Skeletal muscle tissue (tissue), 4 donors: Measurements from ENCODE around the gene AIRE. TPM values are rescaled to one million over a fixed set of nuclear protein-coding genes. Genes with fewer than 3 reads are reported as not detected.

ENCODE experiments used
- H3K27ac ChIP-seq: one replicate; pipeline ENCODE4 v1.7.0; 2013; ENCODE audit warnings: mild to moderate bottlenecking, low read depth, low read length, inconsistent platforms
- H3K27me3 ChIP-seq, 3 donors: one replicate each; pipeline ENCODE4 v1.7.0; 2013; ENCODE audit warnings: low read length in 3 of 3; ENCODE audit not compliant: control insufficient read depth in 3 of 3, insufficient read depth in 3 of 3
- H3K36me3 ChIP-seq, 3 donors: one replicate each; pipeline ENCODE4 v1.7.0; 2013; ENCODE audit warnings: low read length in 3 of 3; ENCODE audit not compliant: control insufficient read depth in 3 of 3, insufficient read depth in 3 of 3
- H3K4me1 ChIP-seq, 3 donors: one replicate each; pipeline ENCODE4 v1.7.0; 2013; ENCODE audit warnings: low read length in 3 of 3, mild to moderate bottlenecking in 3 of 3; ENCODE audit not compliant: control insufficient read depth in 3 of 3, insufficient read depth in 3 of 3
- H3K4me3 ChIP-seq, 3 donors: one replicate each; pipeline ENCODE4 v1.7.0; 2013; ENCODE audit warnings: low read length in 3 of 3
- H3K9ac ChIP-seq, 3 donors: one replicate each; pipeline ENCODE4 v1.7.0; 2013; ENCODE audit warnings: low read length in 3 of 3, mild to moderate bottlenecking in 3 of 3, moderate library complexity in 2 of 3, low read depth in 1 of 3
- H3K9me3 ChIP-seq, 3 donors: one replicate each; pipeline ENCODE4 v1.7.0; 2013; ENCODE audit warnings: low read length in 3 of 3; ENCODE audit not compliant: control insufficient read depth in 3 of 3
- total RNA-seq: library from RNA; depleted of rRNA; stranded (reverse); fragments of >200 nt; gene quantifications from one replicate; pipeline ENCODE4 v1.2.3, GENCODE V29; 2014
- donor health status: Osteomylitis.

Gene AIRE
- total RNA-seq, 1 donor from 2014 or later = not detected

DNA sequence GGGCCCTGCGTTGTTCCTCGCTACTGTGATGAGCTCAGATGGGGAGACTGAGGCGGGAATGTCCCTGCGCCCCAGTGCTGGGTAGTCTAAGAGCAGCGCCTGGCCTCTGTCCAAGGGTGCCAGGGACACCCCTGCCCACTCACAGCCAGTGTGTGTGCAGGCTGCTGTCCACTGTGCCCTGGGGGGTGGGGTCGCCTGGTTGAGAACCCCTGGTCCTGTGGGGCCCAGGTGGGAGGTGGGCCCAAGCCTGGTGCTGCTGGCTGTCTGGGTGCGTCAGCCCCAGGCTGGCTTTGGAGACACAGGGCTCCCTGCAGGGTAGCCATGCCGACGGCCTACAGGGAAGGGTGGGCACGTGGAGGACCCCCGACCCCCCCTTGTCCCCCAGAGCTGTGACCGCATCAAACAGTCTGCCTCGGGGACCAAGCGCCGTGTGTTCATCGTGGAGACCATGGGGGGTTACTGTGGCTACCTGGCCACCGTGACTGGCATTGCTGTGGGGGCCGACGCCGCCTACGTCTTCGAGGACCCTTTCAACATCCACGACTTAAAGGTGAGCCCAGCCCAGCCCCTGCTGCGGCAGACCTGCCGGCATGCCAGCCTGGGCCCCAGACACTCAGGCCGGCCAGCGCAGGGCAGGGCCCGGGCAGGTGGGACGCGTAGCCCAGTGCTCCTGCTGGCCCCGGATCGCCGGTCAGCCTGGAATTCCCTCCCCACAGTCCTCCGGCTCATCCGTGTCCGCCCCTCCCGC, 38.6 kb downstream of the AIRE start:
- peaks cover 4 to 21% (median 13%) of the 10 kb centered on the region in 3 donors for H3K36me3 ChIP-seq
- H3K4me3 ChIP-seq = peak overlapping the region in 1 of 3 donors; percentile 85
- no peaks in the 10 kb centered on the region for H3K9me3 ChIP-seq
- peak overlapping the region in 2 of 3 donors; percentile 4 to 89 for H3K9ac ChIP-seq
- H3K27ac ChIP-seq = no peak overlapping the region
- H3K27me3 ChIP-seq = no peaks in the 10 kb centered on the region
- H3K4me1 ChIP-seq = peaks cover 0 to 11% (median 0%) of the 10 kb centered on the region in 3 donors

GRCh38 chr21:44324854-44325107, 39.1 kb downstream of the AIRE start:
- H3K27ac ChIP-seq = no peak overlapping the region
- peak overlapping the region in 1 of 3 donors; percentile 85 for H3K4me3 ChIP-seq
- no peaks in the 10 kb centered on the region for H3K27me3 ChIP-seq
- peaks cover 0 to 11% (median 0%) of the 10 kb centered on the region in 3 donors for H3K4me1 ChIP-seq
- peaks cover 4 to 21% (median 8%) of the 10 kb centered on the region in 3 donors for H3K36me3 ChIP-seq
- H3K9me3 ChIP-seq = no peaks in the 10 kb centered on the region
- H3K9ac ChIP-seq = peak overlapping the region in 1 of 3 donors; percentile 89

DNA sequence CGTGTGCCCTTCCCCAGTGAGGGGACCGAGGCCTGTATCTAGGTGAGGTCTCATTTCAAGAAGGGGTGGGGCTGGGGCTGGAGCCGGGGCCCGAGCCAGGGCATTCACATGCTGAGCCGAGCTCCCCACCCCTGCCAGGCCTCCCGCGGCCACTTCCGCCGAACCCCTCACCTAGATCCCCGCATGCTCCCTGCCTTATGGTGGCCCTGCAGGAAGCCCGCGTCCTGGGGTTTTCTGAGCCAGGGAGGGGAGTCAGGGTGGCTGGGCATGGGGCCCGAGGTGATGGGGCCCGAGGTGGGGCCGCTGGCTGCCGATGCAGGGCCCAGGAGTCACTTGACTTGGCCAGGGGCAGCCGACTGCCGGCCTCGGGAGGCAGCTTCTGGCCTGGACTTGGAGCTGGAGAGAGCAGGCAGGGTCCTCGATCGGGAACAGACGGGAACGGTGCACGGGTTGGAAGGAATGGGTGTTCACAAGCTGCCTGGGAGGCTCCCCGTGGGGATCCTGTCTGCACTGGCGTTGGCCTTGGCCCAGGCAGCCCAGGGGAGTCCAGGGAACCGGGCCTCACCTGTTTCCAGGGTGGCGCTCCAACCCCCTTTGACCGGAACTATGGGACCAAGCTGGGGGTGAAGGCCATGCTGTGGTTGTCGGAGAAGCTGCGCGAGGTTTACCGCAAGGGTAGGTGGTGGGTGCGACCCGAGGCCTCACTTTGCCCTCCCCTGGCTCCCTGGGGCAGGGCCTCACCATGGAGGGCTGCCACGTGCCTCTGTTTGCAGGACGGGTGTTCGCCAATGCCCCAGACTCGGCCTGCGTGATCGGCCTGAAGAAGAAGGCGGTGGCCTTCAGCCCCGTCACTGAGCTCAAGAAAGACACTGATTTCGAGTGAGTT, 40.0 kb downstream of the AIRE start:
- Histone ChIP-seq H3K9me3 (no peaks in the 10 kb centered on the region), H3K27ac (no peak overlapping the region), H3K36me3 (peaks cover 4 to 21% (median 6%) of the 10 kb centered on the region in 3 donors), H3K27me3 (no peaks in the 10 kb centered on the region), H3K9ac (no peak overlapping the region), H3K4me1 (peaks cover 0 to 11% (median 0%) of the 10 kb centered on the region in 3 donors), H3K4me3 (no peak overlapping the region)

GRCh38 chr21:44326272-44326647, 40.6 kb downstream of the AIRE start:
- no peak overlapping the region for H3K4me3 ChIP-seq
- H3K9me3 ChIP-seq = no peaks in the 10 kb centered on the region
- H3K4me1 ChIP-seq = peaks cover 0 to 12% (median 0%) of the 10 kb centered on the region in 3 donors
- peaks cover 4 to 21% (median 6%) of the 10 kb centered on the region in 3 donors for H3K36me3 ChIP-seq
- no peak overlapping the region for H3K27ac ChIP-seq
- no peaks in the 10 kb centered on the region for H3K27me3 ChIP-seq
- no peak overlapping the region for H3K9ac ChIP-seq

- Histone ChIP-seq H3K27me3 (no peaks in the 10 kb centered on the region), H3K4me1 (peaks cover 0 to 14% (median 0%) of the 10 kb centered on the region in 3 donors), H3K36me3 (peaks cover 3 to 21% (median 6%) of the 10 kb centered on the region in 3 donors), H3K4me3 (no peak overlapping the region), H3K27ac (no peak overlapping the region), H3K9ac (no peak overlapping the region), H3K9me3 (no peaks in the 10 kb centered on the region)
Observed at GRCh38 chr21:44326716-44327602, 41.3 kb downstream of the AIRE start.

GRCh38 chr21:44327603-44327974, 41.9 kb downstream of the AIRE start:
- H3K27ac ChIP-seq = no peak overlapping the region
- H3K4me3 ChIP-seq = no peak overlapping the region
- H3K4me1 ChIP-seq = peaks cover 0 to 15% (median 0%) of the 10 kb centered on the region in 3 donors
- peaks cover 4 to 21% (median 6%) of the 10 kb centered on the region in 3 donors for H3K36me3 ChIP-seq
- no peak overlapping the region for H3K9ac ChIP-seq
- no peaks in the 10 kb centered on the region for H3K27me3 ChIP-seq
- no peaks in the 10 kb centered on the region for H3K9me3 ChIP-seq

GRCh38 chr21:44328242-44328895, 42.7 kb downstream of the AIRE start:
- Histone ChIP-seq H3K27ac (no peak overlapping the region), H3K4me3 (no peak overlapping the region), H3K27me3 (no peaks in the 10 kb centered on the region), H3K36me3 (peaks cover 4 to 21% (median 7%) of the 10 kb centered on the region in 3 donors), H3K4me1 (peaks cover 0 to 10% (median 0%) of the 10 kb centered on the region in 3 donors), H3K9me3 (no peaks in the 10 kb centered on the region), H3K9ac (no peak overlapping the region)

DNA sequence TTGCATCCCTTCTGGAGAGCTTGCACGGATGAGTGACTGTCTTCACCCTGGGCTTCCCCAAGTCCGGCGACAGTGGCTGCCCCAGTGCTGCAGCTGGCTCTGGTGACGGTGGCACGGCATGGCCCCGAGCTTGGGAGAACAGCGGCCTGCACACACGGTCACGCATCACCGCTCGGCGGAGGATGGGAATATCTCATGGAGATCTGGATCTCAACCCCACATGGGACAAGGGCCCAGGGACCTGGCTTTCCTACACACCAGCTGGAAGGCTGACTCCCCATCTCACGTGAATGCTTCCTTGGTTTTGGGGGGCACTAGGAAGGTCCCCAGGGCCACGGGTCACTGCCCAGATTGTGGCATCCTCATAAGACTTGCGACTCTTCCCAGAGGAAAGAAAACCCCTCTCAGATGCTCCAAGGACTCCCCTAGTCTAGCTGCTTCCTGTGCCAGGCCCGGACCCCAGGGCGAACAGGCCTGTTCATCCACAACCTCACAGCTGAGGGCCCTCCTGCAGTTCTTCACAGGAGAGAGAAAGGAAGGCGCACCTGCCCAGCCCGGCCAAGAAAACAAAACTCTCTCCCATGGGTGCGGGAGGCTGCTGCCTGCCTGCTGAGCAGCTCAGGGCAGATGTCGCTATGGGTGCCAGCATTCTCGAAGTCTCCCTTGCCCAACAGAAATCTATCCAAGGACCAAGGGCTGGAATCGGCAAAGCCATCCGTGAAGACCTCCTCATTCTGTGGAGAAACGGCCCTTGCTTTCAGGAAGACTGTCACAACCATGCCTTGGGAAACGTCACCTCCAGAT, 43.6 kb downstream of the AIRE start:
- H3K9me3 ChIP-seq = no peaks in the 10 kb centered on the region
- H3K27me3 ChIP-seq = no peaks in the 10 kb centered on the region
- H3K4me1 ChIP-seq = peaks cover 0 to 5% (median 0%) of the 10 kb centered on the region in 3 donors
- peaks cover 4 to 20% (median 5%) of the 10 kb centered on the region in 3 donors for H3K36me3 ChIP-seq
- H3K27ac ChIP-seq = no peak overlapping the region
- no peak overlapping the region for H3K4me3 ChIP-seq
- no peak overlapping the region for H3K9ac ChIP-seq
